SK-N-MC (cell line): ENCODE results near the gene MAP2K7.

Experiments used
- EZH2 ChIP-seq: fragments of 200-600 bp; sonication (generic); IDR thresholded peaks from one replicate; pipeline ENCODE4 v1.6.1; 2017; ENCODE audit warnings: antibody characterized with exemption
- FOXP2 ChIP-seq: optimal IDR thresholded peaks from 2 replicates; pipeline ENCODE3; 2011; ENCODE audit warnings: mild to moderate bottlenecking, moderate library complexity; ENCODE audit not compliant: insufficient read depth; ENCODE audit errors: extremely low read length, control extremely low read depth
- POLR2AphosphoS5 ChIP-seq: IDR thresholded peaks from 2 replicates; pipeline ENCODE4 v1.6.1; 2012; ENCODE audit warnings: mild to moderate bottlenecking, low read depth, low read length, borderline replicate concordance

GRCh38 chr19:7947939-7948338 is 44.3 kb downstream of the MAP2K7 start:
- no peak for TF ChIP-seq POLR2AphosphoS5
- TF ChIP-seq EZH2: no peak
- TF ChIP-seq FOXP2: no peak
